PFSK-1 (cell line): ENCODE results near the gene NDST4.

ENCODE experiments used
- FOXP2 ChIP-seq: optimal IDR thresholded peaks from 2 replicates; pipeline ENCODE3; 2011; ENCODE audit warnings: borderline replicate concordance, control low read depth, inconsistent platforms; ENCODE audit not compliant: insufficient read depth; ENCODE audit errors: extremely low read length, extremely low read depth
- POLR2AphosphoS5 ChIP-seq: IDR thresholded peaks from 2 replicates; pipeline ENCODE4 v1.6.1; 2012; ENCODE audit warnings: low read depth, mild to moderate bottlenecking, control low read depth, low read length, moderate library complexity
- SIN3A ChIP-seq: IDR thresholded peaks from 2 replicates; pipeline ENCODE4 v1.6.1; 2012; ENCODE audit warnings: mild to moderate bottlenecking, low read length, moderate library complexity, borderline replicate concordance; ENCODE audit not compliant: insufficient read depth
- TAF1 ChIP-seq: IDR thresholded peaks from 2 replicates; pipeline ENCODE4 v1.6.1; 2012; ENCODE audit warnings: low read length, control low read depth, borderline replicate concordance; ENCODE audit not compliant: insufficient read depth
- TF ChIP-seq, protein P1 (sequence below), 2 experiments: IDR thresholded peaks; 2 replicates each; pipeline versions ENCODE4 v1.6.1 to v1.8.0; 2011 to 2012; ENCODE audit warnings: low read depth in 2 of 2, low read length in 2 of 2, control low read depth in 1 of 2, inconsistent platforms in 1 of 2, mild to moderate bottlenecking in 1 of 2, moderate library complexity in 1 of 2; ENCODE audit not compliant: insufficient read depth in 1 of 2

NDST4 gene

DNA sequence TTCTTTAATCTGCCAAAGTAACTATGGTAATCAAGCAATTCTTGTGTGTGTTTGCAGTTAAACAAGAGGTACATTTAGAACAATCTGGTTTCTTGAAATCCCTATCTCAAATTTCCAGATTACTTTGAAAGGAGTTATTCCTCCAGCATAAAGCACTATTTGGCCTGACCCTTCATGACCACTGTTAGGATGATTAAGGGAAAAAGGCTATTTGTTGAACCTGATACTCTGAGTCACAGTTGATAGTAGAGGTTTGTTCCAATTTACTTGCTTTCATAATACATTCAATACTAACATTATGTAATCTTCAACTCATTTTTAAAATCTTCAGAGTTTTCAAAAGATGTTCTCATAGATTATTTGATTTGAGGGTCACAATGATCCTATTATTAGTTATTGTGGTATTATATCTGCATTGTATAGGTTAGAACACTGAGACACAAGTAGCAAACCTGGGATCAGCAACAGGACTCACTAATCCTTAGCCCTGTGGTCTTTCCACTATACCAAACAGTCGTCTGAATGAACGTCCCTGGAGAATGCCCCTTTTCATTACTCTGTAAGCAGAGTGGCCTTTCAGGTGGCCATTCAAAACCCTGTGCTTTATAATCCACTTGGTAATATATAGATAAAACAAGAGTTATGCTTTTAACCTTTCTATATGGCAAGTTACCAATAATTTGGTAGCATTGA, 8.1 kb upstream of the NDST4 start:
- TF ChIP-seq TAF1 (no peak), FOXP2 (no peak), SIN3A (no peak), POLR2AphosphoS5 (no peak)
- TF ChIP-seq, protein P1, sequence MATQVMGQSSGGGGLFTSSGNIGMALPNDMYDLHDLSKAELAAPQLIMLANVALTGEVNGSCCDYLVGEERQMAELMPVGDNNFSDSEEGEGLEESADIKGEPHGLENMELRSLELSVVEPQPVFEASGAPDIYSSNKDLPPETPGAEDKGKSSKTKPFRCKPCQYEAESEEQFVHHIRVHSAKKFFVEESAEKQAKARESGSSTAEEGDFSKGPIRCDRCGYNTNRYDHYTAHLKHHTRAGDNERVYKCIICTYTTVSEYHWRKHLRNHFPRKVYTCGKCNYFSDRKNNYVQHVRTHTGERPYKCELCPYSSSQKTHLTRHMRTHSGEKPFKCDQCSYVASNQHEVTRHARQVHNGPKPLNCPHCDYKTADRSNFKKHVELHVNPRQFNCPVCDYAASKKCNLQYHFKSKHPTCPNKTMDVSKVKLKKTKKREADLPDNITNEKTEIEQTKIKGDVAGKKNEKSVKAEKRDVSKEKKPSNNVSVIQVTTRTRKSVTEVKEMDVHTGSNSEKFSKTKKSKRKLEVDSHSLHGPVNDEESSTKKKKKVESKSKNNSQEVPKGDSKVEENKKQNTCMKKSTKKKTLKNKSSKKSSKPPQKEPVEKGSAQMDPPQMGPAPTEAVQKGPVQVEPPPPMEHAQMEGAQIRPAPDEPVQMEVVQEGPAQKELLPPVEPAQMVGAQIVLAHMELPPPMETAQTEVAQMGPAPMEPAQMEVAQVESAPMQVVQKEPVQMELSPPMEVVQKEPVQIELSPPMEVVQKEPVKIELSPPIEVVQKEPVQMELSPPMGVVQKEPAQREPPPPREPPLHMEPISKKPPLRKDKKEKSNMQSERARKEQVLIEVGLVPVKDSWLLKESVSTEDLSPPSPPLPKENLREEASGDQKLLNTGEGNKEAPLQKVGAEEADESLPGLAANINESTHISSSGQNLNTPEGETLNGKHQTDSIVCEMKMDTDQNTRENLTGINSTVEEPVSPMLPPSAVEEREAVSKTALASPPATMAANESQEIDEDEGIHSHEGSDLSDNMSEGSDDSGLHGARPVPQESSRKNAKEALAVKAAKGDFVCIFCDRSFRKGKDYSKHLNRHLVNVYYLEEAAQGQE (IDR thresholded peaks at IDR 0.05; ENCODE audit: insufficient read depth in 1 of 2, low read depth in 2 of 2, low read length in 2 of 2) = no peak

- no peak for TF ChIP-seq FOXP2
- TF ChIP-seq, protein P1 (IDR thresholded peaks at IDR 0.05; ENCODE audit: insufficient read depth in 1 of 2, low read depth in 2 of 2, low read length in 2 of 2) = no peak
- no peak for TF ChIP-seq TAF1
- TF ChIP-seq SIN3A = no peak
These were observed 6.5 kb upstream of the NDST4 start for GRCh38 chr4:115119804-115120352.

- TF ChIP-seq FOXP2 = no peak
- TF ChIP-seq TAF1 = no peak
- TF ChIP-seq SIN3A = no peak
- no peak for TF ChIP-seq POLR2AphosphoS5
- TF ChIP-seq, protein P1 (IDR thresholded peaks at IDR 0.05; ENCODE audit: insufficient read depth in 1 of 2, low read depth in 2 of 2, low read length in 2 of 2) = no peak
These were observed 4.2 kb upstream of the NDST4 start for GRCh38 chr4:115117651-115118050.

DNA sequence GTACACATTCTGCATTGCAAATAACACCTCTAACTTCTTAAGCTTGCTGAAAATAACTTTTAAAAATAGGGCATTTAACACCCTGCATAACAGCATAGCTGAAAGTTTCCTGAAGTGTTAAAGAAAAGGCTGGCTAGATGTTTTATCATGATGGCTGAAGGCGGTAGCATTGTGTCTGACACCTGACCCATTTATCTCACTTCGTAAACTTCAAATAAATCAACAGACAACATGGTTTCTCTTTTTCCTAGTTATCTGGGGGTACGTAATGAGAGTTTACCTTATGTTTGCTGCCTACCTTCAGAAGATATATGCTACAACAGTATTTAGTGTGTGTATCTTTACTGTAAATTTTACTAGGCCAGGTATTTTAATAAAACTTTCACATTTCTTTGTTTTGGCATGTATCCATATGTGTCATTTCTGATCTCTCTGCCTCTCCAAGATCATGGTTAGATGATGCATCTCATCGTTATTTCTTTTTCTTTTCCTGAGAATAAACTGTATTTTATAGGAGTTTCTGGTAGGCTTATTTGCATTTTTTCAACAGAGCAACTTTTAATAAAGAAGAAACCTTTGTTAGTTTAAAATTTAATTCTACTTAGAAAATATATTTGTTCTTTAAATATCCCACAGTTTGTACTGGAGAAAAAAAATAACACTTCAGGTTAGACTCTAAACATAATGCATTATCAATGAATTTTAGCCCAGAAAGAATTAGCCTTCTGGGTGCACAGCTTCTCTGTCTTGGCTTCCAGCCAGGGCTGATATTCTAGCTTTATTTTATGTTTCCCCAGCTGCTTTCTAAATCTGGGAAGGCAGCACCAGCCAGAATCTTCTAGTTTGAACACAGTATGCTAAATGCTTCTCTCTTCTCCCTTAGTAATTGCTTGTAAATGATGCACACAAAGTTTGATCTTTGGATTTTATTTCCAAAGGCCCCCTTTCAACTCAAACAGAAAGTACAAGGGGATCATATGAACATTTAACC, 2.9 kb downstream of the NDST4 start:
- no peak for TF ChIP-seq POLR2AphosphoS5
- TF ChIP-seq FOXP2 = no peak
- TF ChIP-seq TAF1 = no peak
- TF ChIP-seq SIN3A = no peak
- TF ChIP-seq, protein P1 (IDR thresholded peaks at IDR 0.05; ENCODE audit: insufficient read depth in 1 of 2, low read depth in 2 of 2, low read length in 2 of 2) = no peak
